GM18499 (cell line): ENCODE results near the gene PTX3.

ENCODE experiments used
- ATAC-seq: cut with Tn5 transposase; IDR thresholded peaks from one replicate; pipeline ENCODE4 v1.9.1; 2021; ENCODE audit warnings: moderate number of reproducible peaks; ENCODE audit not compliant: insufficient read depth, unreplicated experiment

Gene PTX3

GRCh38 chr3:157420606-157421130 lies 16.0 kb upstream of the PTX3 start:
- ATAC-seq, result no peak

GRCh38 chr3:157423337-157423736 lies 13.3 kb upstream of the PTX3 start:
- no peak for ATAC-seq

- ATAC-seq, result no peak
Observed at GRCh38 chr3:157427901-157428300, 8.7 kb upstream of the PTX3 start.

- ATAC-seq, result no peak
Observed at GRCh38 chr3:157428853-157429252, 7.8 kb upstream of the PTX3 start.

GRCh38 chr3:157429708-157430107 lies 6.9 kb upstream of the PTX3 start:
- no peak for ATAC-seq

- no peak for ATAC-seq
Observed at GRCh38 chr3:157438194-157438730, 1.6 kb downstream of the PTX3 start.

- no peak for ATAC-seq
Observed at GRCh38 chr3:157441102-157441624, 4.5 kb downstream of the PTX3 start.

GRCh38 chr3:157442729-157443128 lies 6.1 kb downstream of the PTX3 start:
- no peak for ATAC-seq

- no peak for ATAC-seq
Observed at GRCh38 chr3:157443905-157444796, 7.5 kb downstream of the PTX3 start.

GRCh38 chr3:157444797-157445184 lies 8.1 kb downstream of the PTX3 start:
- ATAC-seq, result no peak

GRCh38 chr3:157445857-157446256 lies 9.2 kb downstream of the PTX3 start:
- no peak for ATAC-seq

- ATAC-seq, result no peak
Observed at GRCh38 chr3:157447026-157447694, 10.5 kb downstream of the PTX3 start.

- no peak for ATAC-seq
Observed at GRCh38 chr3:157452097-157452496, 15.4 kb downstream of the PTX3 start.

- no peak for ATAC-seq
Observed at GRCh38 chr3:157453824-157454223, 17.2 kb downstream of the PTX3 start.

- no peak for ATAC-seq
Observed at GRCh38 chr3:157459706-157460105, 23.1 kb downstream of the PTX3 start.

GRCh38 chr3:157460253-157460652 lies 23.6 kb downstream of the PTX3 start:
- ATAC-seq, result no peak

GRCh38 chr3:157463816-157464215 lies 27.2 kb downstream of the PTX3 start:
- ATAC-seq, result no peak

- no peak for ATAC-seq
Observed at GRCh38 chr3:157464321-157464720, 27.7 kb downstream of the PTX3 start.

- no peak for ATAC-seq
Observed at GRCh38 chr3:157465741-157466140, 29.1 kb downstream of the PTX3 start.

- ATAC-seq, result no peak
Observed at GRCh38 chr3:157467200-157467599, 30.6 kb downstream of the PTX3 start.
